A673 (cell line): ENCODE results near the gene ADAM19.

Experiments used
- EZH2 ChIP-seq: fragments of 200-600 bp; sonication (generic); IDR thresholded peaks from 2 replicates; pipeline ENCODE4 v1.6.1; 2017; ENCODE audit warnings: borderline replicate concordance, low read depth, mild to moderate bottlenecking, mixed read lengths, antibody characterized with exemption, low read length; ENCODE audit not compliant: poor library complexity, severe bottlenecking
- TF ChIP-seq, protein P1 (sequence below): fragments of 300-800, 200-600 bp; sonication (generic); conservative IDR thresholded peaks from 2 replicates; pipeline ENCODE4 v1.5.1; 2017; ENCODE audit warnings: low read depth, mild to moderate bottlenecking, antibody characterized with exemption, low read length, moderate library complexity, mixed read lengths

DNA sequence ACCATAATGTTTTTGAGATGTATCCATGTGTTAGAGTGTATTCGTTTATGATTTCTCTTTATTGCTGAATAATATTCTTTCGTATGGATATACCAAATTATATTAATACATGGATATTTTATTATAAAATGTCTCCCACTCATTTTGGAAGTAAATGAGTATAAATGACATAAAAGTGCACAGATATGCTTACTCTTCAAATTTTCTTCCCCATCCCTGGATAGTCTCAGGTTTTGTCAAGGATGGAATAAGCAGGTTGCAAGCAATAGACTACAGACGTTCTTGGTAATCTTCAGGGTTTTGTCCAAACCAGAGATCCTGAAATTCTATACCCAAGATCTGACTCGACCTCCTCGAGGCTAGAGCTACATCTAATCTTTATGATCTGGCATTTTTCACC, 64.9 kb downstream of the ADAM19 start:
- TF ChIP-seq, protein P1, sequence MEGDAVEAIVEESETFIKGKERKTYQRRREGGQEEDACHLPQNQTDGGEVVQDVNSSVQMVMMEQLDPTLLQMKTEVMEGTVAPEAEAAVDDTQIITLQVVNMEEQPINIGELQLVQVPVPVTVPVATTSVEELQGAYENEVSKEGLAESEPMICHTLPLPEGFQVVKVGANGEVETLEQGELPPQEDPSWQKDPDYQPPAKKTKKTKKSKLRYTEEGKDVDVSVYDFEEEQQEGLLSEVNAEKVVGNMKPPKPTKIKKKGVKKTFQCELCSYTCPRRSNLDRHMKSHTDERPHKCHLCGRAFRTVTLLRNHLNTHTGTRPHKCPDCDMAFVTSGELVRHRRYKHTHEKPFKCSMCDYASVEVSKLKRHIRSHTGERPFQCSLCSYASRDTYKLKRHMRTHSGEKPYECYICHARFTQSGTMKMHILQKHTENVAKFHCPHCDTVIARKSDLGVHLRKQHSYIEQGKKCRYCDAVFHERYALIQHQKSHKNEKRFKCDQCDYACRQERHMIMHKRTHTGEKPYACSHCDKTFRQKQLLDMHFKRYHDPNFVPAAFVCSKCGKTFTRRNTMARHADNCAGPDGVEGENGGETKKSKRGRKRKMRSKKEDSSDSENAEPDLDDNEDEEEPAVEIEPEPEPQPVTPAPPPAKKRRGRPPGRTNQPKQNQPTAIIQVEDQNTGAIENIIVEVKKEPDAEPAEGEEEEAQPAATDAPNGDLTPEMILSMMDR = no peak
- no peak for TF ChIP-seq EZH2
